B cell (primary cell): ENCODE measurements around the gene TEX51. TPM values are rescaled to one million over a fixed set of nuclear protein-coding genes. Genes with fewer than 3 reads are reported as not detected.

Experiments
- ATAC-seq: fragments of 200-7000 bp; cut with Tn5 transposase; one replicate; pipeline ENCODE4 v1.10.0; 2021; ENCODE audit warnings: low read depth, mild to moderate bottlenecking, moderate number of reproducible peaks, moderate library complexity
- CTCF ChIA-PET: fragments of 350-600 bp; sonication (Branson Sonifier 250); formaldehyde crosslinking; loops from one replicate; lab custom pipeline; 2021; ENCODE audit warnings: antibody characterized with exemption, inconsistent platforms; lab: Charles Lee
- POLR2A ChIA-PET: fragments of 350-600 bp; sonication (Branson Sonifier 250); formaldehyde crosslinking; loops from one replicate; lab custom pipeline; 2021; ENCODE audit warnings: antibody characterized with exemption; lab: Charles Lee
- DNase-seq: peaks from one replicate; pipeline ENCODE4 v3.0.0; 2013
- H2AFZ ChIP-seq: 2 replicates; pipeline ENCODE4 v1.6.1; 2012; ENCODE audit warnings: mild to moderate bottlenecking, low read depth, low read length; ENCODE audit not compliant: insufficient read depth, poor library complexity, severe bottlenecking
- H3K27ac ChIP-seq, 2 donors: 1 replicate in 1 of 2; 2 replicates in 1 of 2; pipeline ENCODE4 v1.5.1; 2012 to 2013; ENCODE audit warnings: low read length in 2 of 2, mild to moderate bottlenecking in 2 of 2, moderate library complexity in 1 of 2
- H3K27me3 ChIP-seq, 4 experiments: fragments of 200-600 bp in 1 of 4; sonication (generic) in 1 of 4; replicated peaks in 1 of 4; 1 replicate in 2 of 4; 2 replicates in 2 of 4; pipeline versions ENCODE4 v1.6.1 to v1.7.0; 2013 to 2016; ENCODE audit warnings: low read length in 3 of 4, mild to moderate bottlenecking in 2 of 4, mixed read lengths in 1 of 4, moderate library complexity in 1 of 4; ENCODE audit not compliant: insufficient read depth in 4 of 4, control insufficient read depth in 3 of 4; ENCODE audit errors: control extremely low read depth in 1 of 4
- H3K36me3 ChIP-seq, 2 experiments: replicated peaks in 1 of 2; 1 replicate in 1 of 2; 2 replicates in 1 of 2; pipeline versions ENCODE4 v1.6.1 to v1.7.1; 2013; ENCODE audit warnings: low read length in 1 of 2; ENCODE audit not compliant: insufficient read depth in 2 of 2, control insufficient read depth in 1 of 2; ENCODE audit errors: control extremely low read depth in 1 of 2, extremely low read depth in 1 of 2
- H3K4me1 ChIP-seq, 2 donors: fragments of 200-600 bp in 1 of 2; sonication (generic) in 1 of 2; 1 replicate in 1 of 2; 2 replicates in 1 of 2; pipeline versions ENCODE4 v1.5.1 to v1.6.1; 2013 to 2017; ENCODE audit warnings: low read length in 2 of 2; ENCODE audit not compliant: control insufficient read depth in 2 of 2, insufficient read depth in 2 of 2
- H3K4me2 ChIP-seq: replicated peaks from 2 replicates; pipeline ENCODE3; 2012; ENCODE audit warnings: mild to moderate bottlenecking, low read depth, low read length; ENCODE audit not compliant: poor library complexity, severe bottlenecking
- H3K4me3 ChIP-seq, 5 experiments: fragments of 200-600 bp in 1 of 5; sonication (generic) in 1 of 5; 1 replicate in 3 of 5; 2 replicates in 2 of 5; pipeline versions ENCODE4 v1.5.1 to v1.7.0; 2011 to 2016; ENCODE audit warnings: low read length in 4 of 5, mild to moderate bottlenecking in 4 of 5, low read depth in 2 of 5, control low read depth in 1 of 5, moderate library complexity in 1 of 5; ENCODE audit not compliant: insufficient read depth in 1 of 5; ENCODE audit errors: control extremely low read depth in 1 of 5, extremely low read depth in 1 of 5
- H3K79me2 ChIP-seq: fragments of 200-600 bp; sonication (generic); one replicate; pipeline ENCODE4 v1.6.0; 2016; ENCODE audit warnings: low read length; ENCODE audit not compliant: control insufficient read depth, insufficient read depth
- H3K9ac ChIP-seq: fragments of 200-600 bp; sonication (generic); 2 replicates; pipeline ENCODE4 v1.6.1; 2017; ENCODE audit warnings: mild to moderate bottlenecking, low read length, moderate library complexity
- H3K9me3 ChIP-seq, 3 donors: one replicate each; pipeline versions ENCODE4 v1.6.1 to v1.7.1; 2013; ENCODE audit warnings: low read length in 2 of 3; ENCODE audit not compliant: control insufficient read depth in 2 of 3, insufficient read depth in 1 of 3; ENCODE audit errors: control extremely low read depth in 1 of 3
- H4K20me1 ChIP-seq: 2 replicates; pipeline ENCODE4 v1.6.0; 2012; ENCODE audit warnings: mild to moderate bottlenecking, low read length; ENCODE audit not compliant: insufficient read depth, control insufficient read depth, poor library complexity, severe bottlenecking
- H3K27ac Mint-ChIP-seq: one replicate; pipeline ENCODE4 v1.8.0; 2021; ENCODE audit warnings: mixed read lengths
- H3K27me3 Mint-ChIP-seq: one replicate; pipeline ENCODE4 v1.8.0; 2021; ENCODE audit warnings: mixed read lengths
- H3K4me1 Mint-ChIP-seq: one replicate; pipeline ENCODE4 v1.8.0; 2021; ENCODE audit warnings: mixed read lengths
- H3K4me3 Mint-ChIP-seq: one replicate; pipeline ENCODE4 v1.8.0; 2021; ENCODE audit warnings: mixed read lengths
- H3K9me3 Mint-ChIP-seq: one replicate; pipeline ENCODE4 v1.8.0; 2022; ENCODE audit warnings: mixed read lengths; ENCODE audit not compliant: insufficient read depth
- CTCF ChIP-seq: fragments of 200-600 bp; IDR thresholded peaks from one replicate; pipeline ENCODE4 v1.8.0; 2022; ENCODE audit warnings: antibody characterized with exemption, mild to moderate bottlenecking
- EZH2 ChIP-seq: IDR thresholded peaks from 2 replicates; pipeline ENCODE4 v1.6.1; 2012; ENCODE audit warnings: borderline replicate concordance, low read depth, mild to moderate bottlenecking, moderate library complexity, low read length; ENCODE audit not compliant: insufficient read depth, poor library complexity, severe bottlenecking
- WGBS: methylation state at CpG from one replicate; pipeline ENCODE4 v1.1.5; 2013; ENCODE audit warnings: missing lambda C conversion rate; ENCODE audit not compliant: insufficient coverage; 5-methylcytosine and 5-hydroxymethylcytosine counted together
- intact Hi-C: fragments of 100-400 bp; cut with micrococcal nuclease; formaldehyde crosslinking; loops from one replicate; pipeline ENCODE4 v1.10.0; 2022
- polyA plus RNA-seq: library from polyadenylated mRNA; depleted of rRNA; stranded (reverse); fragments of >200 nt; gene quantifications from 2 replicates; pipeline ENCODE4 v1.2.3, GENCODE V29; 2012
- total RNA-seq, 2 donors: library from RNA; stranded (reverse); fragments of 120-200 nt in 1 of 2; gene quantifications; 1 replicate in 1 of 2; 2 replicates in 1 of 2; pipeline versions ENCODE4 v1.2.3 to v1.2.4, GENCODE V29; 2013 to 2022

Gene TEX51
- total and polyA plus RNA-seq, 2 donors (not counting 1 experiment from before 2014, with no cell fraction given): not detected

GRCh38 chr2:126886211-126886915, 12.3 kb upstream of the TEX51 start:
- H2AFZ ChIP-seq: peak overlapping the region; percentile 49
- ATAC-seq: no peak
- peaks cover 0 to 21% (median 0%) of the 10 kb centered on the region in 4 experiments for H3K27me3 ChIP-seq
- ChIA-PET POLR2A (no interaction called here), CTCF (no interaction called here)
- 6% methylated on average over 40 of the region's 40 CpGs for WGBS
- Mint-ChIP-seq H3K27me3 (peaks cover 13% of the 10 kb centered on the region), H3K9me3 (no peaks in the 10 kb centered on the region), H3K27ac (no peak overlapping the region), H3K4me3 (peak overlapping the region; percentile 39), H3K4me1 (peaks cover 5% of the 10 kb centered on the region)
- H3K79me2 ChIP-seq: no peaks in the 10 kb centered on the region
- DNase-seq: peak; percentile 30
- no peak overlapping the region for H3K9ac ChIP-seq
- peak overlapping the region; percentile 57 for H3K4me2 ChIP-seq
- TF ChIP-seq CTCF (peak; percentile 44), EZH2 (no peak)
- H3K36me3 ChIP-seq: no peaks in the 10 kb centered on the region
- intact Hi-C loops: no loop called here
- no peak overlapping the region for H3K27ac ChIP-seq
- H3K4me3 ChIP-seq: no peak overlapping the region
- H3K4me1 ChIP-seq: peaks cover 3 to 8% of the 10 kb centered on the region in 2 donors
- no peaks in the 10 kb centered on the region for H4K20me1 ChIP-seq
- peaks cover 0 to 3% (median 0%) of the 10 kb centered on the region in 3 donors for H3K9me3 ChIP-seq

- Histone ChIP-seq H3K27me3 (peaks cover 0 to 21% (median 0%) of the 10 kb centered on the region in 4 experiments), H3K9ac (no peak overlapping the region), H3K9me3 (peaks cover 0 to 3% (median 0%) of the 10 kb centered on the region in 3 donors), H4K20me1 (no peaks in the 10 kb centered on the region), H3K36me3 (no peaks in the 10 kb centered on the region), H2AFZ (peak overlapping the region; percentile 33), H3K4me2 (peak overlapping the region; percentile 57), H3K27ac (no peak overlapping the region), H3K4me3 (no peak overlapping the region), H3K79me2 (no peaks in the 10 kb centered on the region), H3K4me1 (peaks cover 3 to 8% of the 10 kb centered on the region in 2 donors)
- no peak for TF ChIP-seq EZH2
- no peak for TF ChIP-seq CTCF
- POLR2A ChIA-PET: no interaction called here
- 69% methylated on average over 7 of the region's 13 CpGs for WGBS
- CTCF ChIA-PET: no interaction called here
- ATAC-seq: no peak
- intact Hi-C loops: no loop called here
- H3K27ac Mint-ChIP-seq: no peak overlapping the region
- H3K4me3 Mint-ChIP-seq: no peak overlapping the region
- peaks cover 13% of the 10 kb centered on the region for H3K27me3 Mint-ChIP-seq
- no peak for DNase-seq
- H3K4me1 Mint-ChIP-seq: peaks cover 5% of the 10 kb centered on the region
- H3K9me3 Mint-ChIP-seq: no peaks in the 10 kb centered on the region
Measured at GRCh38 chr2:126886916-126887280, 11.8 kb upstream of the TEX51 start.
